Neuronal stem cell (in vitro differentiated cells): Measurements from ENCODE around the gene TNS3. TPM values are rescaled to one million over a fixed set of nuclear protein-coding genes. Genes with fewer than 3 reads are reported as not detected.
A peak's percentile ranks its signal among the peaks of the same experiment; 100 is the strongest.

ENCODE experiments used
- DNase-seq: peaks from one replicate; pipeline ENCODE4 v3.0.0-alpha.2; 2013; ENCODE audit warnings: low spot score
- H2AFZ ChIP-seq: one replicate; pipeline ENCODE4 v1.6.1; 2013; ENCODE audit warnings: mild to moderate bottlenecking, low read length, inconsistent platforms
- H2AK5ac ChIP-seq: 2 replicates; pipeline ENCODE4 v1.6.1; 2013; ENCODE audit warnings: low read depth, mild to moderate bottlenecking, inconsistent platforms, low read length, moderate library complexity, mixed read lengths
- H2BK120ac ChIP-seq: 2 replicates; pipeline ENCODE4 v1.6.1; 2013; ENCODE audit warnings: low read depth, mild to moderate bottlenecking, inconsistent platforms, low read length, moderate library complexity, mixed read lengths
- H2BK12ac ChIP-seq: one replicate; pipeline ENCODE4 v1.6.1; 2013; ENCODE audit warnings: low read length, inconsistent platforms
- H2BK15ac ChIP-seq: 2 replicates; pipeline ENCODE4 v1.6.1; 2013; ENCODE audit warnings: mild to moderate bottlenecking, low read length, inconsistent platforms, mixed read lengths
- H2BK5ac ChIP-seq: one replicate; pipeline ENCODE4 v1.6.1; 2013; ENCODE audit warnings: inconsistent platforms, mild to moderate bottlenecking, low read length, moderate library complexity
- H3K14ac ChIP-seq: one replicate; pipeline ENCODE4 v1.6.1; 2013; ENCODE audit warnings: low read length, inconsistent platforms
- H3K18ac ChIP-seq: 2 replicates; pipeline ENCODE4 v1.6.1; 2013; ENCODE audit warnings: low read length, inconsistent platforms
- H3K23ac ChIP-seq: 2 replicates; pipeline ENCODE4 v1.6.1; 2013; ENCODE audit warnings: low read depth, mild to moderate bottlenecking, mixed read lengths, low read length, inconsistent platforms; ENCODE audit not compliant: poor library complexity
- H3K27ac ChIP-seq: replicated peaks from 3 replicates; pipeline ENCODE4 v1.5.1; 2013; ENCODE audit warnings: low read length, inconsistent platforms
- H3K27me3 ChIP-seq, 3 experiments: 2 replicates each; pipeline ENCODE4 v1.6.1; 2013; ENCODE audit warnings: low read length in 3 of 3, mild to moderate bottlenecking in 2 of 3, inconsistent platforms in 1 of 3, low read depth in 1 of 3, mixed read lengths in 1 of 3, moderate library complexity in 1 of 3; ENCODE audit not compliant: control insufficient read depth in 3 of 3, insufficient read depth in 3 of 3
- H3K36me3 ChIP-seq, 2 donors: replicated peaks in 1 of 2; 2 replicates each; pipeline ENCODE4 v1.6.1; 2013; ENCODE audit warnings: low read length in 2 of 2; ENCODE audit not compliant: control insufficient read depth in 2 of 2, insufficient read depth in 2 of 2
- H3K4ac ChIP-seq: 2 replicates; pipeline ENCODE4 v1.6.1; 2013; ENCODE audit warnings: inconsistent platforms, mild to moderate bottlenecking, low read length, moderate library complexity
- H3K4me1 ChIP-seq, 2 donors: 1 replicate in 1 of 2; 2 replicates in 1 of 2; pipeline ENCODE4 v1.6.1; 2013; ENCODE audit warnings: low read length in 2 of 2, low read depth in 1 of 2; ENCODE audit not compliant: control insufficient read depth in 2 of 2, insufficient read depth in 1 of 2
- H3K4me2 ChIP-seq: one replicate; pipeline ENCODE4 v1.6.1; 2013; ENCODE audit warnings: mild to moderate bottlenecking, low read length, inconsistent platforms; ENCODE audit not compliant: insufficient read depth, poor library complexity, severe bottlenecking
- H3K4me3 ChIP-seq, 2 donors: 2 replicates each; pipeline ENCODE4 v1.5.1; 2013; ENCODE audit warnings: low read length in 2 of 2, mild to moderate bottlenecking in 2 of 2, inconsistent platforms in 1 of 2, moderate library complexity in 1 of 2
- H3K79me1 ChIP-seq: one replicate; pipeline ENCODE4 v1.6.1; 2013; ENCODE audit warnings: low read depth, mild to moderate bottlenecking, inconsistent platforms, low read length, moderate library complexity
- H3K9ac ChIP-seq: one replicate; pipeline ENCODE4 v1.6.1; 2013; ENCODE audit warnings: mild to moderate bottlenecking, low read depth, low read length, inconsistent platforms; ENCODE audit not compliant: poor library complexity
- H3K9me3 ChIP-seq, 2 donors: replicated peaks in 1 of 2; 2 replicates each; pipeline versions ENCODE3 to v1.6.1; 2013; ENCODE audit warnings: low read length in 2 of 2, mild to moderate bottlenecking in 2 of 2, inconsistent platforms in 1 of 2, low read depth in 1 of 2, mixed read lengths in 1 of 2, moderate library complexity in 1 of 2; ENCODE audit not compliant: control insufficient read depth in 2 of 2, insufficient read depth in 1 of 2
- H4K8ac ChIP-seq: one replicate; pipeline ENCODE4 v1.6.1; 2013; ENCODE audit warnings: low read depth, mild to moderate bottlenecking, inconsistent platforms, low read length, moderate library complexity
- H4K91ac ChIP-seq: one replicate; pipeline ENCODE4 v1.6.1; 2013; ENCODE audit warnings: low read length, low read depth, mild to moderate bottlenecking, inconsistent platforms; ENCODE audit not compliant: poor library complexity
- WGBS, 2 donors: extraction: QIAGEN DNeasy Blood & Tissue Kit; methylation state at CpG; one replicate each; pipeline ENCODE4 v1.1.7; 2013; ENCODE audit warnings: missing lambda C conversion rate in 2 of 2, mixed read lengths in 1 of 2; ENCODE audit not compliant: insufficient read length in 2 of 2, insufficient replicate concordance in 1 of 2; ENCODE audit errors: extremely low coverage in 2 of 2; 5-methylcytosine and 5-hydroxymethylcytosine counted together
- polyA plus RNA-seq, 2 experiments: library from polyadenylated mRNA; stranded (reverse); fragments of 200-250 nt; gene quantifications; one replicate each; pipeline ENCODE4 v1.2.3, GENCODE V29; 2013

The TNS3 gene
- 19.8 TPM for polyA plus RNA-seq (2013, experiment 1 of 2)
- polyA plus RNA-seq (2013, experiment 2 of 2) = 19.8 TPM

DNA sequence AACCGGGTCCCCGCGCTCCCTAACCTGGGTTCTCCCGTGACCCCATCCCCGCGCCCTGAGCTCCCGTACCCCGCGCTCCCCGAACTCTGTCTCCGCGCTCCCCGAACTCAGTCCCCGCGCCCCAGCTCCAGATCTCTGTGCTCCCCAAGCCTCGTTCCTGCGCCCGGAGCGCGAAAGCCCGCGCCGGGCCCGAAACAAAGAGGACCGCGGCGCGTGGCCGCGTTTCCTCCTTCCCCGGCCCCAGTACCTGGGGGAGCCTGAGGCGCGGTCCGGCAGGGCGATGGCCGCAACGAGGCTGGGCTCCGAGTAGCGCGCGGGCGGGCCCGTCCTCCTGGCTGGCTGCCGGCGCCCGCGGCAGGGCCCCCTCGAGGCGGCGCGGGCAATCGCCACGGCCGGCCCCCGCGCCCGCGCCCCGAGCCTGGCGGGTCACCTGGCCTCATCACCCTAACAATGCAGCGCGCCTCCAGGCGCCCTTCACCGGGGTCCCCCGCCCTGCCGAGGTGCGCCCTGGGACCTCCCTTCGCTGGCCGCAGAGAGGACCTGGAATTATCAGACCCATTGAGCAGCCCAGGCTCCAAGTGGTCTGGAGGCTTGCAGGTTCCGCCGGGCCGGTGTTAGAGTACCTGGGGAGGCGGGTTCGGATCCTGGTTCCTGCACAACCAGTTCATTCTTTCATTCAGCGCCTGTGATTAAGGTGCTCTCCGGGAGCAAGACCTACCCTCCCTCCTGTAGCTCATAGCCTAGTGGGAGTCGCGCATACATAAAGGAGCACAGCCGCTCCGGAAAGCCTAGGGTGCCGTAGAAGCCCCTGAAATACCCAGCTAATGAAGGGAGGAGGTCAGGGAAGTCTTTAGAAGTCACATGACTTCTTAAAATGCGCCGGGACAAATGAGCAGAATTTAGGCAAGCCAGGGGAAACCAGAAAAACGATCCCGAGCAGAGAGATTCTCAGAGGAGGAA lies at the start of gene TNS3:
Gene TNS3, minus strand, starts transcription at position 308 of the 960 bp plus-strand sequence. CDS start 142,475 bp downstream, outside the sequence.
- no peaks in the 10 kb centered on the region for H3K36me3 ChIP-seq
- H2AK5ac ChIP-seq = peak within 1 kb of the TSS; percentile 64
- peak within 1 kb of the TSS; percentile 90 for H2BK15ac ChIP-seq
- no peak within 1 kb of the TSS for H3K14ac ChIP-seq
- WGBS, 2 donors = no CpG with 5 or more reads among the region's 85 CpGs
- no peak within 1 kb of the TSS for H4K91ac ChIP-seq
- H3K4me2 ChIP-seq = peak within 1 kb of the TSS; percentile 84
- peak within 1 kb of the TSS; percentile 92 for H3K9ac ChIP-seq
- peaks cover 2 to 4% of the 10 kb centered on the region in 2 donors for H3K9me3 ChIP-seq
- DNase-seq = no peak
- peak within 1 kb of the TSS; percentile 97 for H3K18ac ChIP-seq
- peak within 1 kb of the TSS; percentile 85 for H2BK120ac ChIP-seq
- peak within 1 kb of the TSS; percentile 23 for H3K23ac ChIP-seq
- peak within 1 kb of the TSS; percentile 78 for H2BK5ac ChIP-seq
- no peak within 1 kb of the TSS for H3K4ac ChIP-seq
- no peak within 1 kb of the TSS for H2BK12ac ChIP-seq
- peaks cover 0 to 20% (median 4%) of the 10 kb centered on the region in 3 experiments for H3K27me3 ChIP-seq
- peak within 1 kb of the TSS; percentile 61 to 86 for H3K4me3 ChIP-seq
- no peaks in the 10 kb centered on the region for H3K79me1 ChIP-seq
- no peak within 1 kb of the TSS for H3K27ac ChIP-seq
- no peak within 1 kb of the TSS for H4K8ac ChIP-seq
- peak within 1 kb of the TSS; percentile 99 for H2AFZ ChIP-seq
- H3K4me1 ChIP-seq = peaks cover 7 to 15% of the 10 kb centered on the region in 2 donors

DNA sequence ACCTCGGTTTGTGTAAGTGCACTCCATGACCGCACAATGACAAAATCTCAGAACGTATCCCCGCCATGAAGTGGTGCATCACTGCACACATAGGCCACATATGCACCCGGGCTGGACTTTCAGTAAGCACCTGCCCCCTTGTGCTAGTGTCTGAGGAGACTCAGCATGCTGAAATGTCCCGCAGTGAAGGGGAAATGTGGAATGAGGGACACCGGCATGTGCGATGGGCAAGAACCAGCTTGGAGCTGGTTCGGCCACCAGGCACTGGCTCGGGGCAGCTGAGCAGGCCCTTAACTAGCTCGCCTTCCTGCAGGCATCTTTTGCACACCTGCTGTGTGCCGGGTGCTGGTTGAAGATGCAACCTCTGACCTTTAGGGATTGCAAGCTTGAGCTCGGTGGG lies 49.8 kb upstream of the TNS3 start:
- H3K4me1 ChIP-seq = peaks cover 9 to 23% of the 10 kb centered on the region in 2 donors
- H3K27ac ChIP-seq = no peak overlapping the region
- no peaks in the 10 kb centered on the region for H3K79me1 ChIP-seq
- H3K9me3 ChIP-seq = no peaks in the 10 kb centered on the region
- H2BK120ac ChIP-seq = no peak overlapping the region
- DNase-seq = no peak
- no peak overlapping the region for H3K9ac ChIP-seq
- no peak overlapping the region for H4K8ac ChIP-seq
- no peak overlapping the region for H4K91ac ChIP-seq
- no peaks in the 10 kb centered on the region for H3K36me3 ChIP-seq
- peaks cover 0 to 15% (median 4%) of the 10 kb centered on the region in 3 experiments for H3K27me3 ChIP-seq
- WGBS, 2 donors = no CpG with 5 or more reads among the region's 13 CpGs
- no peak overlapping the region for H3K23ac ChIP-seq
- no peak overlapping the region for H2BK12ac ChIP-seq
- H2BK5ac ChIP-seq = no peak overlapping the region
- no peak overlapping the region for H3K4ac ChIP-seq
- no peak overlapping the region for H3K4me3 ChIP-seq
- H2AK5ac ChIP-seq = peak overlapping the region; percentile 61
- H2BK15ac ChIP-seq = no peak overlapping the region
- H3K18ac ChIP-seq = peak overlapping the region; percentile 3
- no peak overlapping the region for H3K4me2 ChIP-seq
- no peak overlapping the region for H3K14ac ChIP-seq
- H2AFZ ChIP-seq = no peak overlapping the region

DNA sequence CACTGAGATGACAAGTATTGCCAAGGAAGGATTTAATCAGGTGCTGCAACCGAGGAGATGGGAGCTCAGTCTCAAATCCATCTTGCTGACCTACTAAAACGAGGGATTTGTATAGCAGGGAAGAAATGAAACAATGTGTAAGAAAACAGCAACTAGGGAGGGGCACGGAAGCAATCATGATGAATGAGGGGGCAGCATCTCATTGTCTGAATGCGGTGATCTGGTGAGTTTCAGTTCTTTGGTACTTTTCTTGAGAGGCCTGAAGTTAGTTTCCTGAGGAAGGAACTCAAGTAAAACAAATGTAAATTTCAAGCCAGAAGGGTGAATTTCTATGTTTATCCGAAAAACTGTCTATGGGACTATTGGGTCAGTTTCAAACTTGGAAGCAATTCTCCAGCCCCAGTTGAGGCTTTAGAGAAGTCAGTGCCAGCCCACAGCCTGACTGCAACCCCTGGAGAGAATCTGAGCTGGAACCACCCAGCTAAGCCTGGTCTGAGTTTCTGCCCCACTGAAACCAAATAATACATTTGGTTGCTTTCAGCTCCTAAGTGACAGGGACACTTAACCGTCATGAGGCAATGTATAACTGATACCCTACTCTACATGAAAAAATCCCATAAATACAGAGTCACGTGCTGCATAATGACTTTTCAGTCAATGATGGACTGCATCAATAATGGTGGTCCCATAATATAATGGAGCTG lies 45.8 kb upstream of the TNS3 start:
- Histone ChIP-seq H2BK12ac (no peak overlapping the region), H4K8ac (no peak overlapping the region), H3K9ac (no peak overlapping the region), H3K18ac (no peak overlapping the region), H2BK120ac (no peak overlapping the region), H2BK15ac (no peak overlapping the region), H3K27ac (no peak overlapping the region), H3K27me3 (no peaks in the 10 kb centered on the region), H3K9me3 (no peaks in the 10 kb centered on the region), H2BK5ac (no peak overlapping the region), H3K4me3 (no peak overlapping the region), H4K91ac (no peak overlapping the region), H3K14ac (no peak overlapping the region), H2AFZ (no peak overlapping the region), H3K4me1 (peaks cover 15 to 21% of the 10 kb centered on the region in 2 donors), H2AK5ac (no peak overlapping the region), H3K4me2 (no peak overlapping the region), H3K23ac (no peak overlapping the region), H3K4ac (no peak overlapping the region), H3K79me1 (no peaks in the 10 kb centered on the region), H3K36me3 (no peaks in the 10 kb centered on the region)
- no peak for DNase-seq
- no CpG with 5 or more reads among the region's 7 CpGs for WGBS, 2 donors
